Retinal pigment epithelial cell (primary cell): ENCODE data around the gene TSPAN14.
"Not testable (repeated sequence)": the region's sequence is repeated elsewhere in the genome, so short reads cannot be mapped to it uniquely, and the experiment has no call there.

Source experiments
- DNase-seq: peaks from one replicate; pipeline ENCODE4 v3.0.0-alpha.2; 2010; ENCODE audit warnings: low read depth
- H3K4me3 ChIP-seq: 2 replicates; pipeline ENCODE4 v1.5.1; 2011; ENCODE audit warnings: mild to moderate bottlenecking, low read length, control low read depth, moderate library complexity
- TF ChIP-seq, protein P1 (sequence below): conservative IDR thresholded peaks from 2 replicates; pipeline ENCODE4 v1.5.1; 2011; ENCODE audit warnings: low read depth, low read length, control low read depth, inconsistent platforms

The TSPAN14 gene

DNA sequence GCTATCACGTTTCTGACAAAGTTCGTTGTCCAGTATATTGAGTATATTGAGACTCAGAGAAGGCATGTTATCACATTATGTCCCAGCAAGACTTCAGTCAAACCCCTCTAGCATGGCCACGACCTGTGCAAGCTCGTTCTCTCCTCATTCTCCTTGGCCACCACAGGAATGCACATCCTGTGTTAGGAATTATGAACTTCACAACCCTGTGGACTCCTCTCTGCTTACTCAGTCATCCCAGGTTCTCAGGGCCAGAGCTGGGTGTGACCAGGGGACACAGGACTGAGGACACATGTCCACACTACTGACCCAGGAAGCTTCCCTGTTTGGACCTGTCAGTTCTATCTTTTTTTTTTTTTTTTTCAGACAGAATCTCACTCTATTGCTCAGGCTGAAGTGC, 87.9 kb downstream of the TSPAN14 start:
- DNase-seq, result no peak
- H3K4me3 ChIP-seq, result no peak overlapping the region
- TF ChIP-seq, protein P1, sequence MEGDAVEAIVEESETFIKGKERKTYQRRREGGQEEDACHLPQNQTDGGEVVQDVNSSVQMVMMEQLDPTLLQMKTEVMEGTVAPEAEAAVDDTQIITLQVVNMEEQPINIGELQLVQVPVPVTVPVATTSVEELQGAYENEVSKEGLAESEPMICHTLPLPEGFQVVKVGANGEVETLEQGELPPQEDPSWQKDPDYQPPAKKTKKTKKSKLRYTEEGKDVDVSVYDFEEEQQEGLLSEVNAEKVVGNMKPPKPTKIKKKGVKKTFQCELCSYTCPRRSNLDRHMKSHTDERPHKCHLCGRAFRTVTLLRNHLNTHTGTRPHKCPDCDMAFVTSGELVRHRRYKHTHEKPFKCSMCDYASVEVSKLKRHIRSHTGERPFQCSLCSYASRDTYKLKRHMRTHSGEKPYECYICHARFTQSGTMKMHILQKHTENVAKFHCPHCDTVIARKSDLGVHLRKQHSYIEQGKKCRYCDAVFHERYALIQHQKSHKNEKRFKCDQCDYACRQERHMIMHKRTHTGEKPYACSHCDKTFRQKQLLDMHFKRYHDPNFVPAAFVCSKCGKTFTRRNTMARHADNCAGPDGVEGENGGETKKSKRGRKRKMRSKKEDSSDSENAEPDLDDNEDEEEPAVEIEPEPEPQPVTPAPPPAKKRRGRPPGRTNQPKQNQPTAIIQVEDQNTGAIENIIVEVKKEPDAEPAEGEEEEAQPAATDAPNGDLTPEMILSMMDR, result no peak

DNA sequence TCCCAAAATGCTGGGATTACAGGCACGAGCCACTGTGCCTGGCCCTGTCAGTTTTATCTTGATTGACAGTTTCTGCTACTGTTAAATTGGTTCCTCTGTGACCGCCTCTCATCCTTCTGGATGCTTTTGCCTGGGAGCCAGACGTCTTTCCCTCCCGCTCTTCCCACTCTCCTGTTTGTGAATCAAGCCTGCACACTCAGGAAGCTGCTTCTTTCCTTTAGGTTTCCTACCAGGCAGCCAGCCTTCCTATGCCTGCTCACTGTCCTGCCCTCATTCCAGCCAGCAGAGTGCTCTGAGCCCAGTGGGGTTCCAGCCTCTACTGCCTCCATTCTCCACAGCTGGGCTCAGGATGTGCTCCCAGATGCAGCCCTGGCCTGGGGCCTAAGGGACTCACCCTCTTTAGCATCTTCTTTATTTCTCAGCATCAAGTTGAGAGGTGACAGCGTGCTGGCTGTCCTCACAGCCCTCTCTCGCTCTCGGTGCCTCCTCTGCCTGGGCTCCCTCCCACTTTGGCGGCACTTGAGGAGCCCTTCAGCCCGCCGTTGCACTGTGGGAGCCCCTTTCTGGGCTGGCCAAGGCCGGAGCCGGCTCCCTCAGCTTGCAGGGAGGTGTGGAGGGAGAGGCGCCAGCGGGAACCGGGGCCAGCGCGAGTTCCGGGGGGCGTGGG, 88.7 kb downstream of the TSPAN14 start:
- TF ChIP-seq, protein P1, result no peak
- H3K4me3 ChIP-seq, result no peak overlapping the region
- no peak for DNase-seq

DNA sequence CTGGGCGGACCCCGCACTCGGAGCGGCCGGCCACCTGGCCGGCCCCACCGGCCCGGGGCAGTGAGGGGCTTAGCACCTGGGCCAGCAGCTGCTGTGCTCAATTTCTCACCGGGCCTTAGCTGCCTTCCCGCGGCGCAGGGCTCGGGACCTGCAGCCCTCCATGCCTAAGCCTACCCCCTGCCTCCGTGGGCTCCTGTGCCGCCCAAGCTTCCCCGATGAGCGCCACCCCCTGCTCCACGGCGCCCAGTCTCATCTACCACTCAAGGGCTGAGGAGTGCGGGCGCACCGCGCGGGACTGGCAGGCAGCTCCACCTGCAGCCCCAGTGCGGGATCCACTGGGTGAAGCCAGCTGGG, 89.2 kb downstream of the TSPAN14 start:
- not testable (repeated sequence) for DNase-seq, H3K4me3 ChIP-seq

DNA sequence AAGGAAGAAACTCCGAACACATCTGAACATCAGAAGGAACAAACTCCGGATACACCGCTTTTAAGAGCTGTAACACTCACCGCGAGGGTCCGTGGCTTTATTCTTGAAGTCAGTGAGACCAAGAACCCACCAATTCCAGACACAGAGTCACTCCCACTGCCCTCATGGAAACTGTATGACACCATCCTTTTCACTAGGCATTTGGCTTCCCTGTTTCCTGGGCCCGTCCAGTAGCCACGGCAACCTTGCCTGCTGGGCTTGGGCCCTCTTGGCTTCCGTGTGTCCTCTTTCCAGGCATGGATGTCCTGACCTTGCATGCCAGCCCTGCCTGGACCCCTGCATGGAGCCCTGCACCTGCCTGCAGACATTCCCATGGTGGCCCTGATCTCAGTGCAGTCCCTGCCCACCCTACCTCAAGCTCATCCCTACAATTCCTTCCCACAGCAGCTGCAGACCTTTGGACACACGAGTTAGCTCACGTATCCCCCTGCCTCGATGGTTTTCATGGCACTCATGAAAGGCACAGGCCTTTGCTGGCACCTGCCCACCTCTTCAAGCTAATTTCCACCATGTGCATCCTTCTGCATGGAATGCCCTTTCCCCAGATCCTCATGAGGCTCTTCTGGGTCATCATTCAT, 90.3 kb downstream of the TSPAN14 start:
- TF ChIP-seq, protein P1, result no peak
- H3K4me3 ChIP-seq, result no peak overlapping the region
- DNase-seq, result no peak

DNA sequence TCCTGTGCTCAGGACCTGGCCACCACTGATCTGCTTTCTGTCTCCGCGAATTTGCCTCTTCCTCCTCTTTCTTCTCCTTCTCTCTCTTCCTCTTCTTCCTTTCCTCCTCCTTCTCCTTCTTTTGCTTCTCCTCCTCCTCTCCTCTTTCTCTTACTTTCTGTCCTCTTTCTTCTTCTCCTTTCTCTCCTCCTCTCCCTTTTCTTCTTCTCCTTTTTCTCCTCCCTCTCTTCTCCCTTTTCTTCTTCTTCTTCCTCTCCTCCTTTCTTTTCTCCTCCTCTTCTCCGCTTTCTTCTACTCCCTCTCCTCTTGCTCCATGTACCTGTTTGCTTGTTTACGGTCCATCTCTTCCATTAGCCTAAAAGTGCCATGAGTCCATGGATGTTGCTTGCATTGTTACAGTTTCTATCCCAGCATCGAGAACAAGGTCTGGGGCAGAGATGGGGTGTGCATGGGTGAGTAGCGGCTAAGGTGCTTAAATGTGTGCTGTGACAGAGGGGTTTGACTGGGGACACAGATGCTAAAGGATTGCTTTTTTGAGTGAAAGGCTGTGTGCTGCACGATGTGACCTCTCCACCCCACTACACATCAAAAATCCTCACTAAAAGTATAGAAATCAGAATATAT, 91.3 kb downstream of the TSPAN14 start:
- no peak overlapping the region for H3K4me3 ChIP-seq
- no peak for DNase-seq
- TF ChIP-seq, protein P1, result no peak

DNA sequence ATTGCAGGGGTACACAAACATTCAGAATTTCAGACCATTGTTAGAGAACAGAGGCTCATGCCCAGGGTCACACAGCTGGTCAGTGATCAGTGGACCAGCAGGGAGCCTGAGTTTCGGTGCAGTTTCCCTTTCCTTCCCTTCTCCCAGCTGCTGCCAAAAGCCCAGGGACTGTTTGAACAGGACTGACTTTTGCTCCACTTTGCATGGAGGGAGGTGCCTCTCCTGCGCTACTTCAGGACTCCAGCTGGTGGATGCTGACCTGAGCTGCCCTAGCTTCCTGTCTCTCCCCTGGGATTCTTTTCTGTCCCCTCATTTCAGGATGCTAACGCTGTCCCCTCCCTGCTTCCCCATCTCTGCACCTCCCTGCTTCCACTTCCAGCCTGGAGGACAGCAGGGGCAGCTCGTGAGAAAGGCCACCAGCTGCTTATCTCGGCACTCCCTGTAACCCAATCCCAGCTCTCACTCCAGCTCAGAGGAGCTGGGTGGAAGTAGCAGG, 98.1 kb downstream of the TSPAN14 start:
- no peak for DNase-seq
- no peak overlapping the region for H3K4me3 ChIP-seq
- TF ChIP-seq, protein P1, result no peak

DNA sequence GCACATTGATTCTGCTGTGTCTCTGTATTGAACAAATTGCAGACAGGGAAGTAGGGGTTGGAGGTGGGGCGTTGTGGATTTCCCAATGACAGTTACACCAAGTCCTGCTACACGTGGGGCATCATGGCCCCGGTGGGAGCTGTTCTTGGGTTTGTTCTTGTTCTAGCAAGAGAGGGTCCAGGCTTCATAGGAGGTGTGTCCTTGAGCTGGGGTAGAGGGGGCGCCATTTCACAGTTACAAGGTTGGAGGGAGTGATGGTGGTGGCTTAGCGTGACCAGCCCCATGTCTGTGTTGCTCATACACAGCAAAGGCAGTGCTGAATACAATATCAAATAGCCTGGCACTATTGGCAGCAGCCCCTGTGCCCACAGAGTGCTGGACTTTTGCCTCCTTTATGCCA, 99.3 kb downstream of the TSPAN14 start:
- no peak overlapping the region for H3K4me3 ChIP-seq
- TF ChIP-seq, protein P1, result no peak
- DNase-seq, result no peak
